ENCODE data around the gene LARGE1.

GRCh38 chr22:33832558-33833151, 87.6 kb downstream of the LARGE1 start:
- TF ChIP-seq SIN3A (IDR thresholded peaks at IDR 0.05; ENCODE audit: borderline replicate concordance, insufficient read depth, low read length) (no peak), POLR2AphosphoS5 (IDR thresholded peaks at IDR 0.05; ENCODE audit: low read depth, low read length) (no peak), TAF1 (IDR thresholded peaks at IDR 0.05; ENCODE audit: borderline replicate concordance, insufficient read depth, low read length) (no peak)
- TF ChIP-seq, protein P1, sequence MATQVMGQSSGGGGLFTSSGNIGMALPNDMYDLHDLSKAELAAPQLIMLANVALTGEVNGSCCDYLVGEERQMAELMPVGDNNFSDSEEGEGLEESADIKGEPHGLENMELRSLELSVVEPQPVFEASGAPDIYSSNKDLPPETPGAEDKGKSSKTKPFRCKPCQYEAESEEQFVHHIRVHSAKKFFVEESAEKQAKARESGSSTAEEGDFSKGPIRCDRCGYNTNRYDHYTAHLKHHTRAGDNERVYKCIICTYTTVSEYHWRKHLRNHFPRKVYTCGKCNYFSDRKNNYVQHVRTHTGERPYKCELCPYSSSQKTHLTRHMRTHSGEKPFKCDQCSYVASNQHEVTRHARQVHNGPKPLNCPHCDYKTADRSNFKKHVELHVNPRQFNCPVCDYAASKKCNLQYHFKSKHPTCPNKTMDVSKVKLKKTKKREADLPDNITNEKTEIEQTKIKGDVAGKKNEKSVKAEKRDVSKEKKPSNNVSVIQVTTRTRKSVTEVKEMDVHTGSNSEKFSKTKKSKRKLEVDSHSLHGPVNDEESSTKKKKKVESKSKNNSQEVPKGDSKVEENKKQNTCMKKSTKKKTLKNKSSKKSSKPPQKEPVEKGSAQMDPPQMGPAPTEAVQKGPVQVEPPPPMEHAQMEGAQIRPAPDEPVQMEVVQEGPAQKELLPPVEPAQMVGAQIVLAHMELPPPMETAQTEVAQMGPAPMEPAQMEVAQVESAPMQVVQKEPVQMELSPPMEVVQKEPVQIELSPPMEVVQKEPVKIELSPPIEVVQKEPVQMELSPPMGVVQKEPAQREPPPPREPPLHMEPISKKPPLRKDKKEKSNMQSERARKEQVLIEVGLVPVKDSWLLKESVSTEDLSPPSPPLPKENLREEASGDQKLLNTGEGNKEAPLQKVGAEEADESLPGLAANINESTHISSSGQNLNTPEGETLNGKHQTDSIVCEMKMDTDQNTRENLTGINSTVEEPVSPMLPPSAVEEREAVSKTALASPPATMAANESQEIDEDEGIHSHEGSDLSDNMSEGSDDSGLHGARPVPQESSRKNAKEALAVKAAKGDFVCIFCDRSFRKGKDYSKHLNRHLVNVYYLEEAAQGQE (IDR thresholded peaks at IDR 0.05; ENCODE audit: insufficient read depth in 1 of 2, low read depth in 2 of 2, low read length in 2 of 2): no peak
